Osteoblast (primary cell): Measurements from ENCODE around the gene SH2D7. TPM values are rescaled to one million over a fixed set of nuclear protein-coding genes. Genes with fewer than 3 reads are reported as not detected.

Experiments used
- DNase-seq: peaks from one replicate; pipeline ENCODE4 v3.0.0; 2011; ENCODE audit warnings: low spot score, mixed read lengths; ENCODE audit not compliant: insufficient read length; ENCODE audit errors: missing footprints
- H2AFZ ChIP-seq: 2 replicates; pipeline ENCODE4 v1.6.0; 2011; ENCODE audit warnings: mild to moderate bottlenecking, low read length
- H3K27ac ChIP-seq: 2 replicates; pipeline ENCODE4 v1.5.1; 2011; ENCODE audit warnings: mild to moderate bottlenecking, low read depth, low read length, moderate library complexity
- H3K27me3 ChIP-seq: 2 replicates; pipeline ENCODE4 v1.6.0; 2012; ENCODE audit warnings: mild to moderate bottlenecking, control low read depth, inconsistent platforms, low read length, moderate library complexity; ENCODE audit not compliant: insufficient read depth
- H3K36me3 ChIP-seq: 2 replicates; pipeline ENCODE4 v1.5.1; 2011; ENCODE audit warnings: mild to moderate bottlenecking, low read length, control low read depth, moderate library complexity; ENCODE audit not compliant: insufficient read depth
- H3K4me1 ChIP-seq: 2 replicates; pipeline ENCODE4 v1.5.1; 2011; ENCODE audit warnings: mild to moderate bottlenecking, low read length, control low read depth, moderate library complexity; ENCODE audit not compliant: insufficient read depth
- H3K4me2 ChIP-seq: 2 replicates; pipeline ENCODE4 v1.6.0; 2011; ENCODE audit warnings: mild to moderate bottlenecking, low read length; ENCODE audit not compliant: insufficient read depth
- H3K4me3 ChIP-seq: fragments of 200-600 bp; sonication (generic); 3 replicates; pipeline ENCODE4 v1.5.1; 2012; ENCODE audit warnings: mild to moderate bottlenecking, low read length, inconsistent platforms; ENCODE audit not compliant: insufficient read depth
- H3K79me2 ChIP-seq: 2 replicates; pipeline ENCODE4 v1.6.0; 2012; ENCODE audit warnings: mild to moderate bottlenecking, low read length, control low read depth, inconsistent platforms; ENCODE audit not compliant: insufficient read depth
- H3K9me3 ChIP-seq: 2 replicates; pipeline ENCODE4 v1.5.1; 2011; ENCODE audit warnings: low read depth, low read length, control low read depth
- H4K20me1 ChIP-seq: 2 replicates; pipeline ENCODE4 v1.6.0; 2012; ENCODE audit warnings: mild to moderate bottlenecking, low read length, control low read depth; ENCODE audit not compliant: insufficient read depth
- CTCF ChIP-seq: IDR thresholded peaks from 2 replicates; pipeline ENCODE4 v1.5.1; 2011; ENCODE audit warnings: mild to moderate bottlenecking, low read depth, low read length, moderate library complexity; ENCODE audit errors: extremely low read depth
- total RNA-seq: library from RNA; depleted of rRNA; stranded (reverse); fragments of >200 nt; gene quantifications from 2 replicates; pipeline ENCODE4 v1.2.3, GENCODE V29; 2012

Gene SH2D7
- total RNA-seq, 1 donor = not detected

GRCh38 chr15:78065284-78065872 is 27.0 kb upstream of the SH2D7 start:
- peak overlapping the region; percentile 35 for H3K4me3 ChIP-seq
- peaks cover 85% of the 10 kb centered on the region for H3K4me1 ChIP-seq
- no peaks in the 10 kb centered on the region for H3K36me3 ChIP-seq
- H3K27me3 ChIP-seq = no peaks in the 10 kb centered on the region
- peak overlapping the region; percentile 56 for H3K4me2 ChIP-seq
- H3K79me2 ChIP-seq = peaks cover 75% of the 10 kb centered on the region
- peak; percentile 85 for DNase-seq
- no peak for TF ChIP-seq CTCF
- no peak overlapping the region for H2AFZ ChIP-seq
- peak overlapping the region; percentile 96 for H3K27ac ChIP-seq
- H4K20me1 ChIP-seq = peaks cover 3% of the 10 kb centered on the region
- H3K9me3 ChIP-seq = no peaks in the 10 kb centered on the region

GRCh38 chr15:78065973-78066946 is 26.1 kb upstream of the SH2D7 start:
- TF ChIP-seq CTCF = no peak
- Histone ChIP-seq H3K4me2 (peak overlapping the region; percentile 56), H2AFZ (no peak overlapping the region), H3K27me3 (no peaks in the 10 kb centered on the region), H3K27ac (peak overlapping the region; percentile 96), H3K4me3 (peak overlapping the region; percentile 35), H4K20me1 (peaks cover 3% of the 10 kb centered on the region), H3K9me3 (no peaks in the 10 kb centered on the region), H3K79me2 (peaks cover 75% of the 10 kb centered on the region), H3K36me3 (no peaks in the 10 kb centered on the region), H3K4me1 (peaks cover 90% of the 10 kb centered on the region)
- DNase-seq = no peak

GRCh38 chr15:78067328-78068228 is 24.8 kb upstream of the SH2D7 start:
- peak overlapping the region; percentile 17 for H3K4me2 ChIP-seq
- no peak overlapping the region for H2AFZ ChIP-seq
- TF ChIP-seq CTCF = no peak
- no peaks in the 10 kb centered on the region for H3K36me3 ChIP-seq
- H3K27me3 ChIP-seq = no peaks in the 10 kb centered on the region
- no peaks in the 10 kb centered on the region for H3K9me3 ChIP-seq
- no peak for DNase-seq
- H3K79me2 ChIP-seq = peaks cover 78% of the 10 kb centered on the region
- peaks cover 94% of the 10 kb centered on the region for H3K4me1 ChIP-seq
- no peak overlapping the region for H3K4me3 ChIP-seq
- peaks cover 3% of the 10 kb centered on the region for H4K20me1 ChIP-seq
- peak overlapping the region; percentile 96 for H3K27ac ChIP-seq
